OCI-LY7 (cell line): ENCODE data around the gene SLC25A11. TPM values are rescaled to one million over a fixed set of nuclear protein-coding genes. Genes with fewer than 3 reads are reported as not detected.

Source experiments
- BruUV-seq: library from RNA; stranded (reverse); fragments of 400-500 nt; replicated peaks from 2 replicates; lab custom pipeline; 2021; lab: Mats Ljungman, UMichigan
- CTCF ChIA-PET: fragments of 300-600 bp; sonication (Branson Sonifier 250); formaldehyde crosslinking; loops from one replicate; lab custom pipeline; 2022; ENCODE audit warnings: antibody characterized with exemption; ENCODE audit not compliant: unreplicated experiment; lab: Charles Lee
- POLR2A ChIA-PET: fragments of 300-600 bp; sonication (Branson Sonifier 250); formaldehyde crosslinking; loops from one replicate; lab custom pipeline; 2022; ENCODE audit warnings: antibody characterized with exemption; lab: Charles Lee
- DNase-seq: peaks from one replicate; pipeline ENCODE4 v3.0.0-alpha.2; 2015; ENCODE audit warnings: low spot score
- H2AFZ ChIP-seq: fragments of 200-600 bp; sonication (generic), shearing (Covaris generic); 2 replicates; pipeline ENCODE4 v1.6.1; 2014; ENCODE audit warnings: mild to moderate bottlenecking, antibody characterized with exemption, low read length, moderate library complexity
- H3K27ac ChIP-seq: fragments of 200-600 bp; sonication (generic); 2 replicates; pipeline ENCODE4 v1.5.1; 2014; ENCODE audit warnings: mixed run types, low read depth, mild to moderate bottlenecking, moderate library complexity, low read length, inconsistent platforms; ENCODE audit not compliant: poor library complexity, severe bottlenecking
- H3K36me3 ChIP-seq: fragments of 200-600 bp; sonication (generic); 2 replicates; pipeline ENCODE4 v1.6.1; 2014; ENCODE audit warnings: mild to moderate bottlenecking, antibody characterized with exemption, low read length, moderate library complexity, mixed read lengths; ENCODE audit not compliant: insufficient read depth
- H3K4me1 ChIP-seq: fragments of 200-600 bp; sonication (generic); 2 replicates; pipeline ENCODE4 v1.5.1; 2014; ENCODE audit warnings: mild to moderate bottlenecking, low read length; ENCODE audit not compliant: insufficient read depth, poor library complexity, severe bottlenecking
- H3K4me2 ChIP-seq: fragments of 200-600 bp; sonication (generic); 2 replicates; pipeline ENCODE4 v1.6.1; 2014; ENCODE audit warnings: mild to moderate bottlenecking, low read length
- H3K4me3 ChIP-seq: fragments of 200-600 bp; sonication (generic); 2 replicates; pipeline ENCODE4 v1.5.1; 2014; ENCODE audit warnings: mild to moderate bottlenecking, low read depth, low read length; ENCODE audit not compliant: poor library complexity, severe bottlenecking
- H3K79me2 ChIP-seq: fragments of 200-600 bp; sonication (generic); 2 replicates; pipeline ENCODE4 v1.6.1; 2016; ENCODE audit warnings: low read depth, mild to moderate bottlenecking, low read length, moderate library complexity, mixed read lengths; ENCODE audit not compliant: insufficient read depth
- H3K9me2 ChIP-seq: fragments of 200-600 bp; sonication (generic); 2 replicates; pipeline ENCODE4 v1.6.1; 2016; ENCODE audit warnings: mild to moderate bottlenecking, low read length, mixed read lengths; ENCODE audit not compliant: insufficient read depth
- H3K9me3 ChIP-seq: fragments of 200-600 bp; sonication (generic); 2 replicates; pipeline ENCODE4 v1.6.1; 2014; ENCODE audit warnings: mild to moderate bottlenecking, mixed run types, low read length, mixed read lengths
- H4K20me1 ChIP-seq: fragments of 200-600 bp; sonication (generic); 2 replicates; pipeline ENCODE4 v1.6.1; 2014; ENCODE audit warnings: mild to moderate bottlenecking, antibody characterized with exemption, low read length, moderate library complexity, mixed read lengths; ENCODE audit not compliant: insufficient read depth
- EZH2phosphoT487 ChIP-seq: fragments of 200-600 bp; sonication (generic); IDR thresholded peaks from 2 replicates; pipeline ENCODE4 v1.6.1; 2018; ENCODE audit warnings: low read depth, borderline replicate concordance, mild to moderate bottlenecking, mixed run types, antibody characterized with exemption, low read length, moderate library complexity, mixed read lengths
- intact Hi-C: fragments of 100-400 bp; cut with micrococcal nuclease; formaldehyde crosslinking; loops from one replicate; pipeline ENCODE4 v1.10.0; 2022; ENCODE audit not compliant: unreplicated experiment
- total RNA-seq, 2 experiments: library from RNA; depleted of rRNA in 1 of 2; stranded (reverse); fragments of >200 nt in 1 of 2; shearing (Covaris generic) in 1 of 2; gene quantifications; 2 replicates each; pipeline ENCODE4 v1.2.3, GENCODE V29; 2014 to 2022
- TF ChIP-seq, protein P1 (sequence below): fragments of 200-600 bp; sonication (generic); conservative IDR thresholded peaks from 2 replicates; pipeline ENCODE4 v1.5.1; 2014; ENCODE audit warnings: mild to moderate bottlenecking, antibody characterized with exemption, low read length, moderate library complexity, mixed read lengths

The SLC25A11 gene
- total RNA-seq, 2 experiments from 2014 or later: 68.2 to 80.6 TPM

DNA sequence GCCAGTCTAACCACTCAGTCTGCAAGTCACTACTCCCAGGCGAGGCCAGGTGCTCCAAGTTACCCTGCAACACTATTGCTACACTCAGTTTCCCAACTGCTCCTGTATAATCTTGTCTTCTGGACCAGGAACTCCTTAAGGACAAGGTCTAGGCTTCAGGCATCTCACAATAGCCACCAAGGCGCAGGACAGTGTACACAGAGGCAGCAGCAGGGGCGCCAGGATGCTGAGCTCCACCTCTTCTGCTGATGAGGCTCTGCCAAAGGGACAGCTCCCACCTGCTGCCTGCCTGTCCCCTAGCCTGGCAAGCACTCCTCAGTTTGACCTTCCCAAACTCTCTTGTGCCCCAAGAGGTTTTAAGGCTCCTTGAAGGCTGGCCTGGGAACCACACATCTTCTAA, 3.4 kb downstream of the SLC25A11 start:
- no peaks in the 10 kb centered on the region for H3K9me2 ChIP-seq
- H3K9me3 ChIP-seq: no peaks in the 10 kb centered on the region
- CTCF ChIA-PET: no interaction called here
- no peak overlapping the region for H2AFZ ChIP-seq
- no peak overlapping the region for H3K27ac ChIP-seq
- no peak for TF ChIP-seq EZH2phosphoT487
- TF ChIP-seq, protein P1, sequence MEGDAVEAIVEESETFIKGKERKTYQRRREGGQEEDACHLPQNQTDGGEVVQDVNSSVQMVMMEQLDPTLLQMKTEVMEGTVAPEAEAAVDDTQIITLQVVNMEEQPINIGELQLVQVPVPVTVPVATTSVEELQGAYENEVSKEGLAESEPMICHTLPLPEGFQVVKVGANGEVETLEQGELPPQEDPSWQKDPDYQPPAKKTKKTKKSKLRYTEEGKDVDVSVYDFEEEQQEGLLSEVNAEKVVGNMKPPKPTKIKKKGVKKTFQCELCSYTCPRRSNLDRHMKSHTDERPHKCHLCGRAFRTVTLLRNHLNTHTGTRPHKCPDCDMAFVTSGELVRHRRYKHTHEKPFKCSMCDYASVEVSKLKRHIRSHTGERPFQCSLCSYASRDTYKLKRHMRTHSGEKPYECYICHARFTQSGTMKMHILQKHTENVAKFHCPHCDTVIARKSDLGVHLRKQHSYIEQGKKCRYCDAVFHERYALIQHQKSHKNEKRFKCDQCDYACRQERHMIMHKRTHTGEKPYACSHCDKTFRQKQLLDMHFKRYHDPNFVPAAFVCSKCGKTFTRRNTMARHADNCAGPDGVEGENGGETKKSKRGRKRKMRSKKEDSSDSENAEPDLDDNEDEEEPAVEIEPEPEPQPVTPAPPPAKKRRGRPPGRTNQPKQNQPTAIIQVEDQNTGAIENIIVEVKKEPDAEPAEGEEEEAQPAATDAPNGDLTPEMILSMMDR: no peak
- H3K4me1 ChIP-seq: peaks cover 17% of the 10 kb centered on the region
- H4K20me1 ChIP-seq: no peaks in the 10 kb centered on the region
- no TSS peak for BruUV-seq
- H3K79me2 ChIP-seq: peaks cover 25% of the 10 kb centered on the region
- DNase-seq: no peak
- H3K4me2 ChIP-seq: no peak overlapping the region
- POLR2A ChIA-PET: no interaction called here
- intact Hi-C loops: no loop called here
- H3K4me3 ChIP-seq: no peak overlapping the region
- peaks cover 42% of the 10 kb centered on the region; the same call in 1 of the 2 replicates for H3K36me3 ChIP-seq

DNA sequence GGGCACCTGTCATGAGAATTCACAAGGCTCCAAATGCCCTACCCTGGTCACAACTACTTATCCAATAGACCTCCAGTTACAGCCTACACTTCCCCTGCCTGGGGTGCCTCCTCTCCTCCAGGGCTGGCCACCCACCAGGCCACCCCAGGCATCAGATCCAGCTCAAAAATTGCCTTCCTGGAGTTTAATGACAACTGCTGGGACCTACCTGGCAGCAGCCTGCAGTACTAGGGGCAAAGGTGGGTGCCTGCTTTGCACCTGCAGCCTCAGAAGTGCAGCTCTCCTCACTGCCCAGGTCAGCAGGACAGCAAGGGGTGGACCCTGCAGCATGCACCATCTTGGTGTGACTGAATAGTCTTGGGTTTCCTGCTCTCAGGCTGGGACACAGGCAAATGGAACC, 4.2 kb downstream of the SLC25A11 start:
- Histone ChIP-seq H2AFZ (no peak overlapping the region), H4K20me1 (no peaks in the 10 kb centered on the region), H3K27ac (no peak overlapping the region), H3K4me3 (no peak overlapping the region), H3K4me2 (no peak overlapping the region), H3K4me1 (peaks cover 14% of the 10 kb centered on the region), H3K79me2 (peaks cover 17% of the 10 kb centered on the region), H3K36me3 (peaks cover 38% of the 10 kb centered on the region; the same call in 1 of the 2 replicates), H3K9me3 (no peaks in the 10 kb centered on the region), H3K9me2 (no peaks in the 10 kb centered on the region)
- CTCF ChIA-PET: no interaction called here
- TF ChIP-seq EZH2phosphoT487: no peak
- BruUV-seq: no TSS peak
- POLR2A ChIA-PET: no interaction called here
- no peak for DNase-seq
- intact Hi-C loops: no loop called here

DNA sequence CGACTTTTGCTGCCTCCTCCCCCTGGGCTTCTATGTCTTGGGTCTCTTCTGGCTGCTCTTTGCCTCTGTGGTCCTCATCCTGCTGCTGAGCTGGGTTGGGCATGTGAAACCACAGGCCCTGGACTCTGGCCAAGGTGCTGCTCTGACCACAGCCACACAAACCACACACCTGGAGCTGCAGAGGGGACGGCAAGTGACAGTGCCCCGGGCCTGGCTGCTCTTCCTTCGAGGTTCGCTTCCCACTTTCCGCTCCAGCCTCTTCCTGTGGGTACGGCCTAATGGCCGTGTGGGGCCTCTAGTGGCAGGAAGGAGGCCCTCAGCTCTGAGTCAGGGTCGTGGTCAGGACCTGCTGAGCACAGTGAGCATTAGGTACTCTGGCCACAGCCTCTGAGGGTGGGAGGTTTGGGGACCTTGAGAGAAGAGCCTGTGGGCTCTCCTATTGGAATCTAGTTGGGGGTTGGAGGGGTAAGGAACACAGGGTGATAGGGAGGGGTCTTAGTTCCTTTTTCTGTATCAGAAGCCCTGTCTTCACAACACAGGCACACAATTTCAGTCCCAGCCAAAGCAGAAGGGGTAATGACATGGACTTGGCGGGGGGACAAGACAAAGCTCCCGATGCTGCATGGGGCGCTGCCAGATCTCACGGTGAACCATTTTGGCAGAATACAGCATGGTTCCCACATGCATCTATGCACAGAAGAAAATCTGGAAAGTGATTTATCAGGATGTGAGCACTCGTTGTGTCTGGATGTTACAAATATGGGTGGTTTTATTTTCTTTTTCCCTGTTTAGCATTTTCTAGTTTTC, 5.5 kb downstream of the SLC25A11 start:
- intact Hi-C loops: no loop called here

More for the DNA sequence above, 5.5 kb downstream of the SLC25A11 start:
- Histone ChIP-seq H3K79me2 (peaks cover 12% of the 10 kb centered on the region), H3K27ac (no peak overlapping the region), H3K4me3 (no peak overlapping the region), H4K20me1 (no peaks in the 10 kb centered on the region), H3K4me2 (no peak overlapping the region), H3K9me2 (no peaks in the 10 kb centered on the region), H3K9me3 (no peaks in the 10 kb centered on the region), H3K36me3 (peaks cover 35% of the 10 kb centered on the region), H3K4me1 (peaks cover 14% of the 10 kb centered on the region), H2AFZ (no peak overlapping the region)
- TSS peak; percentile 9 for BruUV-seq
- no peak for DNase-seq
- TF ChIP-seq EZH2phosphoT487: no peak
- TF ChIP-seq, protein P1: peak; percentile 41
- CTCF ChIA-PET: no interaction called here
- POLR2A ChIA-PET: no interaction called here
